GM19035 (cell line): ENCODE results near the gene POU2AF3.

Experiments used
- ATAC-seq: cut with Tn5 transposase; IDR thresholded peaks from one replicate; pipeline ENCODE4 v1.9.1; 2021; ENCODE audit not compliant: unreplicated experiment

The POU2AF3 gene

DNA sequence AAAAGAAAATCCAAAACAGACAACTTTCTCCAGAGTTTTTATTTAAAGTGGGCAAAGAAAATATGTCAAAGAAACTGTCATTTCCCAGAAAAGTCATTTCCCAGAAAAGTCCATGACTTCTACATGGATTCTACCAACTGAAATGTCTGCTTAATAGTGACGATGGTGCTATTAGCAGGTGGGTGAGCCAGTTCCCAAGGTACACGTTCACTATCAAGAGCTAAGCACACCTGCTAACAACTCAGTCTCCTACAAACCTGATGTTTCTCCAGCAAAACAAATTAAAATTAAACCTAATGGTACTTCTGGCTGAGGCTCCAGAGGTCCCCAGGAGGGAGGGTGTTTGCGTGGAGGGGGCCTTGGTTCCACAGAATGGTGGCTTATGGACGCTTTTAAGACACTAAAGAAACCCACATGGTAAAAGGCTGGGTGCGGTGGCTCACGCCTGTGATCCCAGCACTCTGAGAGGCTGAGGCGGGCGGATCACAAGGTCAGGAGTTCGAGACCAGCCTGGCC, 53.9 kb downstream of the POU2AF3 start:
- no peak for ATAC-seq

DNA sequence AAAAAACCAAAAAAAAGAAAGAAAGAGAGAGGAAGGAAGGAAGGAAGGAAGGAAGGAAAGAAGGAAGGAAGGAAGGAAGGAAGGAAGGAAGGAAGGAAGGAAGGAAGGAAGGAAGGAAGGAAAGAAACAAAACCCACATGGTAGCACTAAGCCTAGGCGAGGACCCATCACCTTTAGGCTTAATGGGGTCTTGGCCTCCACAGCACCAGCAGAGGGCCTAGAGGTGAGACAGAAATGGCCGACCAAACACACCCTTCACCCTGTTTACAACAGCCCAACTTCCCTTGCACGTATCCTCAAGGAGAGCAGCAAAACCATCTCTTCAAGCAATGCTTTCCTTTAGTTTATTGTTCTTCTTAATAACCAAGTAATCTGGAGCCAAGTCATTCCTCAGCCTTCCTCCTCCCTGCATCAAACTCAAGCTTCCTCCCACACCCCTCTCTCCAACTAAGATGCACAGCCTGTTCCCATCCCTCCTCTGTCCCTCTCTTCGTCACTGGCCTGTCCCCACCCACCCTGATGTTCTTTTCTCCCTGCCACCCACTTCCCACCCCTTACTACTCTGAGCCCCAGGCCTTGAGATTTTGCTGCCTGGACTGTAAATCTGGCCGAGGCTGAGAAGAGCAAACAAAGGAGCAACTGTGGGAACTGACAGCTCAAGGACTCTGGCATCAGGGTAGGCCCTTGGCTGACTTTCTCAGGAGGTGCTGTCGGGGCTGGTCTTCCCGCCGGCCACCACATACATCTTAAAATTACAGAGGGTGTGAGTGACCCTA, 54.8 kb downstream of the POU2AF3 start:
- ATAC-seq = no peak

DNA sequence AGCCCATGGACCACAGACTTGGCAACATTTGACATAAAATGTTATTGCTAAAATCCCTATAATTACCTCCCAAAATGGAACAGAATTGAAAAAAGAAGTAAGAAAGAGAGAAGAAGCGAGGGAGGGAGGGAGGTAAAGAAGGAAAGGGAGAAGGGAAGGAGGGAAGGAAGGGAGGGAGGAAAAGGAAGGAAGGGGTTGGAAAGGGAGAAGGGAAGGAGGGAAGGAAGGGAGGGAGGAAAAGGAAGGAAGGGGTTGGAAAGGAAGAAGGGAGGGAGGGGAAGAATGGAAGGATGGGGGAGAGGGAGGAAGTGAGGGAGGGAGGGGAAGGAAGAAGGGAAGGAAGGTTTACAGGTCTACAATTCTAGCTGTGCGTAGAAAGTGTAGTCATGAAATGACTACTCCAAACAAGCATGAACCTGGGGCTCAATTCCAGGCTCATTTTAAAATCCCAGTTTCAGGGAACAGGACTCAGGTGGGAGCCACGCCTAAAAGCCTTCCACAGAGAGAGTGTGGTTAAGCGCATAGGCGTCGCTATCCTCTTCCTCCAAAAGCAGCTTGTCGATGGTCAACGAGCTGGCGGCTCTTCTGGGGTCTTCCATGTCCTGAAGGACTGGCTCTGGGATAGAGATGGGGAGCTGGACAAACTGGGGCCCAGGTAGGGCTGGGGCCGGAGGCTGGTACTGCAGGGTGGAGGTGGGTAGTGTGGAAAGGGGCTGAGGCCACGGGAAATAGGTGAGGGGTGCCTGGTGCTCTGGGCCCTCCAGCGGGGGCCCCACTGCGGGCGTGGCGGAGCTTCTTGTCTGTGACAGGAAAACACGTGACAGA, 55.6 kb downstream of the POU2AF3 start:
- no peak for ATAC-seq

DNA sequence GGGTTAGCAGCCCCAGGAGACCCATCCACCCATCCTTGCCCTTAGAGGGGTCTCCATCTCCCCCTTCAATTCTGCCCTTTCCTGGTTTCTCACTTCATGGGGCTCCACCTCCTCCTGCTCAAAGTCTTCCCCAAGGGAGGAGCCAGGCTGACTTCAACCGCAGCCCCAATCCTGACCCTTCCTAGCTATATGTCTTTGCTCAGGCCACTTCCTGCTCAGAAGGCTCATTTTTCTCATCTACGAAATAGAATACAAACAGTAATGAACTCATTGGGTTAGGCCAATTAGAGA, 56.2 kb downstream of the POU2AF3 start:
- ATAC-seq = no peak

DNA sequence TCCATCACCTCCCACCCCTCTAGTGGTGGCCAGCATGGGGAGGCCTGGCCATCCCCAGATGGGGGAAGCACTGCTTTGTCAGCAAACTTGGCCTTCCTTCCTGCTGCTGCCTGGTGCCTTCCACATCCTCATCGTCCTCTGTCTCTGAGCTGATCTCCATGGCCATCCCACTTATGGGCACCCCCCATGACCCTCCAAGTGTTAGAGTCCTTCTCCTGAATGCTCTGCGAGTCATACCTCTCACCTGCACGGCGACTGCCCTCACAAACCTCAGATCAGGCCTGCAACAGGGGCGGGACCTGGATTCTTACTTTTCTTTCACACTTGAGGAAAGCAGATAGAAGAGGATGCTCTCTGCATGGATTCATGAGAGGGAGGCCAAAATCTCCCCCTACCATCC, 56.8 kb downstream of the POU2AF3 start:
- ATAC-seq = no peak

GRCh38 chr11:111355956-111356659, 57.8 kb downstream of the POU2AF3 start:
- ATAC-seq = no peak

DNA sequence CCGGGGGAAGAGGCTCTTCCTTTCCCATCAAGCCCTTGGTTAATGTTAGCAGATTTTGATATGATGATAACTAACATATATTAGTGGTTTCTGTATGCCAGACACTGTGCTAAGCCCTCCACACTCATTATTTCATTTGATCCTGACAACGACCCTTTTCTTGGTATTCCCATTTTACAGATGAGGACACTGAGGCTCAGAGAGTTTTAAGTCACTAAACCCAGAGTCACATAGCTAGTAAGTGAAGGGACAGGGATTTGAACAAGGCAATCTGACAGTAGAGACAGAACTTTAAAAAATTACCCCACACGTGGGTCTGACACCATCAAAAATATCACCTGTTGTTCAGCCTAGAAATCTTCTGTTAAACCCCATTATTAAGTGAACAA, 58.3 kb downstream of the POU2AF3 start:
- ATAC-seq = no peak

DNA sequence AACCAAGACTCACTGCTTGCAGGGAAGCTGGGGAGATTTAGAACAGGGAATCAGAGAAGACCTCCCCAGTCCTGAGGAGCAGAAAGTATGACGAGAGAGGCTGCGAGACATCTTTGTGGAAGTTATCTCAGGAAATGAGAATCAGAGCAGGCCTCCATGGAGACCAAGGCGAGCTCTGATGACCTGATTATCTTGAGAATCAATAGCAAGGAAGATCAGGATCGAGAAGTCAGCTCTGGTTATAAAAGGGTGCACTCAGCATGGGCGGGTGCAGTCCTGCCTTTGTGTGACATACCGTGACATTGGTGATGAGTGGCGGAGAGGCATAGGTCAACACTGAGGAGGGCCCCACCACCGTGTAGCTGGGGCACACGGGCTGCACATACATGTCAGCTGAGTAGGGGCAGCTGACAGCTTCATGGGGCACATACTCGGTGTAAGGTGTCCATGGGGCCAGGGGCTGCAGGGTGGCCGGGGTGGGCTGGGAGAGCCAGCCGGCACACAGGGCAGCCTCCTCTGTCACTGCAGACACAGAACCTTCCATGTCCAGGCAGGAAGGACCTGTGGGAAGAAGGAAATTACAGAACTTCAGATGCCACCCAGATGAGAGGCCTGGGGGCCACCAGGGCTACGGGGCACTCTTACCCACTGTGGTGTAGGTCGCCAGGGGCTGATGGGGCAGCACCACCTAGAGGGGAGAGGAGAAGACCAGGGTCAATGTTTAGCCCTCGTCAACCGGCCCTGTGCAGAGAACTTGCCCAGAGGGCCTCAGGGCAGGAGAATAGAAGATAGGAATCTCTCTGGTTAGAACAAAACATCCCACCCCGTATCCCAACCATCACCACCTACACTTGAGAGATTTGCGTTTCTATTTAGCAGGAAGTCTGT, 59.0 kb downstream of the POU2AF3 start:
- no peak for ATAC-seq
